A673 (cell line): ENCODE data around the gene ZDHHC11. TPM values are rescaled to one million over a fixed set of nuclear protein-coding genes. Genes with fewer than 3 reads are reported as not detected.
"Not testable (repeated sequence)": the region's sequence is repeated elsewhere in the genome, so short reads cannot be mapped to it uniquely, and the experiment has no call there.

Experiments used
- BruUV-seq: library from RNA; stranded (reverse); fragments of 400-500 nt; replicated peaks from 2 replicates; lab custom pipeline; 2021; lab: Mats Ljungman, UMichigan
- CTCF ChIA-PET: fragments of 300-600 bp; sonication (Branson Sonifier 250); formaldehyde crosslinking; loops from one replicate; lab custom pipeline; 2022; ENCODE audit warnings: antibody characterized with exemption; lab: Charles Lee
- POLR2A ChIA-PET: fragments of 300-600 bp; sonication (Branson Sonifier 250); formaldehyde crosslinking; loops from one replicate; lab custom pipeline; 2022; ENCODE audit warnings: antibody characterized with exemption; ENCODE audit not compliant: low non-redundant PET; lab: Charles Lee
- DNase-seq: peaks from one replicate; pipeline ENCODE4 v3.0.0-alpha.2; 2015; ENCODE audit warnings: low spot score
- H3K27ac ChIP-seq: fragments of 200-600 bp; sonication (generic); 2 replicates; pipeline ENCODE4 v1.5.1; 2016; ENCODE audit warnings: mixed run types, low read depth, mild to moderate bottlenecking, mixed read lengths, antibody characterized with exemption, low read length; ENCODE audit not compliant: poor library complexity, severe bottlenecking
- H3K27me3 ChIP-seq: fragments of 200-600 bp; sonication (generic); replicated peaks from 2 replicates; pipeline ENCODE4 v1.6.1; 2017; ENCODE audit warnings: mixed run types, low read depth, mild to moderate bottlenecking, mixed read lengths, antibody characterized with exemption, low read length; ENCODE audit not compliant: insufficient read depth, poor library complexity
- H3K36me3 ChIP-seq: fragments of 200-600 bp; sonication (generic); 2 replicates; pipeline ENCODE4 v1.6.1; 2016; ENCODE audit warnings: mixed run types, mild to moderate bottlenecking, mixed read lengths, antibody characterized with exemption, low read length; ENCODE audit not compliant: insufficient read depth, poor library complexity, severe bottlenecking
- H3K4me1 ChIP-seq: fragments of 200-600 bp; sonication (generic); 2 replicates; pipeline ENCODE4 v1.6.1; 2017; ENCODE audit warnings: mixed run types, mild to moderate bottlenecking, mixed read lengths, antibody characterized with exemption, low read length; ENCODE audit not compliant: insufficient read depth, poor library complexity, severe bottlenecking
- H3K4me3 ChIP-seq: fragments of 200-600 bp; sonication (generic); 2 replicates; pipeline ENCODE4 v1.5.1; 2016; ENCODE audit warnings: low read depth, mixed run types, mild to moderate bottlenecking, mixed read lengths, low read length; ENCODE audit not compliant: poor library complexity, severe bottlenecking
- H3K9me3 ChIP-seq: fragments of 200-600 bp; sonication (generic); 2 replicates; pipeline ENCODE4 v1.6.1; 2016; ENCODE audit warnings: mixed run types, low read depth, mild to moderate bottlenecking, mixed read lengths, antibody characterized with exemption, low read length; ENCODE audit not compliant: poor library complexity, severe bottlenecking
- intact Hi-C: fragments of 100-400 bp; cut with micrococcal nuclease; formaldehyde crosslinking; loops from one replicate; pipeline ENCODE4 v1.10.0; 2022; ENCODE audit not compliant: unreplicated experiment
- total RNA-seq: library from RNA; stranded (reverse); gene quantifications from 2 replicates; pipeline ENCODE4 v1.2.3, GENCODE V29; 2021

Gene ZDHHC11
- total RNA-seq, 1 experiment from 2014 or later, result 47.3 TPM

DNA sequence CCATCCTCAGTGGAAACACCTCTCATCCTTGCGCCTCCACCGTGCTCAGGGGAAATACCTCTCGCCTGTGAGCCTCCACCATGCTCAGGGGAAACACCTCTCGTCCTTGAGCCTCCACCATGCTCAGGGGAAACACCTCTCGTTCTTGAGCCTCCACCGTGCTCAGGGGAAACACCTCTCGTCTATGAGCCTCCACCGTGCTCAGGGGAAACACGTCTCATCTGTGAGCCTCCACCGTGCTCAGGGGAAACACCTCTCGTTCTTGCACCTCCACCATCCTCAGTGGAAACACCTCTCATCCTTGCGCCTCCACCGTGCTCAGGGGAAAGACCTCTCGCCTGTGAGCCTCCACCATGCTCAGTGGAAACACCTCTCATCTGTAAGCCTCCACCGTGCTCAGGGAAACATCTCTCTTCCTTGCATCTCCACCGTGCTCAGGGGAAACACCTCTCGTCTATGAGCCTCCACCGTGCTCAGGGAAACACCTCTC is 4.1 kb downstream of the ZDHHC11 start:
- H3K27ac ChIP-seq, H3K4me3 ChIP-seq, POLR2A ChIA-PET, H3K36me3 ChIP-seq, H3K27me3 ChIP-seq, H3K4me1 ChIP-seq, DNase-seq, CTCF ChIA-PET, H3K9me3 ChIP-seq, BruUV-seq, intact Hi-C loops: not testable (repeated sequence)

DNA sequence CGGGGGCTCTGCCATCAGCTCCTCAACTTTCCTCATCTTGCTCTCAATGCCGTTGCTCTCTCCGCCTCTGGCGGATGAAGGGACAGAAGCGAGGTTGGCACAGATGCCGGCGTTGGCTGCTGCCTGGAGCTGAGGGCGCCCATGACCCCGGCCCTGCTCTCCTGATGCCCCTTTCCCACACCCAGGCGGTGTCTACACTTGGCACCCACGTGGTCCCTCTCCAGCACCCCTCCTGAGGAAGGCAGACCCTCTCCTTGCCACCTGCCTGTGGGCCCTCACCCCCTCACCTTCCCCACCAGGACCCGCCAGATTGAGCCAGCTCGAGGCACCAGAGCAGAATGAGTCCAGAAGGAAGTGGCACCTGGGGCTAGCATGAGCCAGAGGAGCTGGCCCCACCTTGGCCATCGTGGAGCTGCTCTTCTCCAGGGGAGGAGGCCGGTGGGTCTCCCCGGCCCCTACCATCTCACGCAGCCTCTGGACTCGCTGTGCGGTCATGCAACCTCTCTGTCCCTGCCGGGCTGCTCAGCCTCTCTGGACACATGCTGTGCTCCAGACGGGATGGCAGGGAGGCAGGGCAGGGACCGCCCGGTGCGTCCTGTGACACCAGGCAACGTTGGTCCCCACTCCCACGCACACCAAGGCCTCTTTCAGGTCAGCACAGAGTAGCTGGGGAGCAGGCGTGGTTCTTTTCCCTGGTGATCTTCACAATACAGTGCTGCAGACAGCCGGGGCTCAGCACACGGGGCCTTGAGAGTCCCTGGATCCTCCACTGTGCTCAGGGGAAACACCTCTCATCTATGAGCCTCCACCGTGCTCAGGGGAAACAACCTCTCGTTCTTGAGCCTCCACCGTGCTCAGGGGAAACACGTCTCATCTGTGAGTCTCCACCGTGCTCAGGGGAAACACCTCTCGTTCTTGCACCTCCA is 4.8 kb downstream of the ZDHHC11 start:
- H3K9me3 ChIP-seq, H3K4me1 ChIP-seq, CTCF ChIA-PET, BruUV-seq, H3K4me3 ChIP-seq, H3K36me3 ChIP-seq, intact Hi-C loops, POLR2A ChIA-PET, H3K27ac ChIP-seq, DNase-seq, H3K27me3 ChIP-seq: not testable (repeated sequence)

DNA sequence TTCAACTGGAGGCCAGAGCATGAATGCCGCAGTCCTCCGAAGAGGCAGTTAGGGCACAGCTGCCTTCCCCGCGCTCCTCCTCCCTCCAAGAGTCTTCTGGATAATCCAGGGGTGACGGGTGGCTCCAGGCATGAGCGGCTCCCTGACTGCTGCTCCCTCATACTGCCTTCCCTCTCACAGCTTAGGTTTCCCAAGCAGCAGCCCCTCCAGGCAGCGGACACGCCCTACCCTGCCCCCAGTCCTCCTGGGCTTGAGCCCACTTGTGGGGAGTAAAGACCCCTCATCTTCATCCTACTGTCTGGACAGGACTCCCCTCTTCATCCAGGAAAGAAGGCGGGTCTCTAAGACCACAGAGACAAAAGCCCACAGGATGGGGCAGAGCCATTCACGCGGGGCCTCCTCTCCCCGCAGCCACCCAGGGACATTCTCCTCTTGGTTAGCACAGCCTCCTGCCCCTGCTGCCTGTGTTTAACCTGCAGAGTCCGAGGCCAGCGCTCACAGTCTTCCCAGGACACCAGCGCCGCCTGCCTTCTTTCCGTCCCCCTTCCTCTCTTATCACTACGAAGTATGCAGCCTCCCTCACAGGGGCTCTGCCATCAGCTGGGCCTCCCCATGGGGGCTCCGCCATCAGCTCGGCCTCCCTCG is 5.6 kb downstream of the ZDHHC11 start:
- CTCF ChIA-PET, POLR2A ChIA-PET, intact Hi-C loops, DNase-seq, H3K27ac ChIP-seq, H3K36me3 ChIP-seq, H3K27me3 ChIP-seq, H3K4me3 ChIP-seq, H3K4me1 ChIP-seq, BruUV-seq, H3K9me3 ChIP-seq: not testable (repeated sequence)

DNA sequence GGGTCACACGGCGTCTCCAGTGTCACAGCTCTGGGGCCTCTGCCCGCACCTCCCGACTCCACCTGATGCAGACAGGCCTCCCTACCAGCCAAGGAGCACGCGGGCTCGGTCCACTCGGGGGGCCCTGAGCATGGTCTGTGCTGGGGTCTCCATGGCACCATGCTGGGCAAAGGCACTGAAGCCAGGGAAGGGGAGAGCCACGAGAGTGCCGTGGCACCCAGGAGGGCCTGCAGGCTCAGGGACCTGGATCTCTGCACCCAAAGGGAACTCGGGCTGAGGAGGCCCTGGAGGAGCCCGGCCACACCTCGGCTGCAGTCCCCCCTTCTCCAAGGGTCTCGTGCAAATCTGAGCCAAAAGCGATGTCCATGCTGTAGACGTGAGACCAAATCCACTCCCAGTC is 6.4 kb downstream of the ZDHHC11 start:
- POLR2A ChIA-PET, H3K36me3 ChIP-seq, CTCF ChIA-PET, H3K4me3 ChIP-seq, BruUV-seq, DNase-seq, H3K4me1 ChIP-seq, H3K27ac ChIP-seq, intact Hi-C loops, H3K27me3 ChIP-seq, H3K9me3 ChIP-seq: not testable (repeated sequence)

DNA sequence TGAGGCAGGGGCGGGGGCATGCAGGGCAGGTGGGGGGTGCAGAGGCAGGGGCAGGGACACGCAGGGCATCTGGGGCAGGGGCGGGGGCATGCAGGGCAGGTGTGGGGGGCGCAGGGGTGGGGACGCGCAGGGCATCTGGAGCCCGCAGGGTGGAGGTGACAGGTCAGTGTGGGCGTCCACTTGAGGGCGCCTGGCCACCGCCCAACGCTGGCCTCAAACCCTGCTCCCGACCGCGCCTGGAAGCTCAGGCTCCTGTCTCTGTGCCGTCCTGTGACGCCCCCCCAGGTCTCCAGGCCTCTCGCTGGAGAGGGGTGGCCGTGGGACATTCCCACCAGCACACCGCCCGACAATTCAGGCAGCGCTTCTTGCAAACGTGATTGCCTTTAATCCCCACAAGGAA is 6.9 kb downstream of the ZDHHC11 start:
- DNase-seq, BruUV-seq, intact Hi-C loops: not testable (repeated sequence)

DNA sequence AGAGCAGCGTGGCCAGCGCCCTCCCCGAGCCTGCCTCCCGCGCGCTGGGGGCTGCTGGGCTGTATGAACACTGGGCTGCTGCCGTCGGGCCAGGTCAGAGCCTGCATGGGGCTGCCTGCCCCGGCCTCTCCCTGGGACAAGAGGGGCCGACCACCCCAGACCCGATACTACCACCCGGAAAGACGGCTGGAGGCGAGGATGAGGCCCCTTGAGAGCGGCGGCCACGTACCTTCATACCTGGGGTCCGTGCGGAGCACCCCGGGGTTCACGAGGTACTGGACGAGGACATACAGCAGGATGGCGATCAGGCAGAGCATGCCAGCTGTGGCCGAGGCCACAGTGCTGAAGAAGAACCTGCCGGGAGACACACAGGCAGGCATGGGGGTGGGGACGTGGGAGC is 7.4 kb downstream of the ZDHHC11 start:
- H3K4me3 ChIP-seq, BruUV-seq, H3K27ac ChIP-seq, DNase-seq, POLR2A ChIA-PET, H3K4me1 ChIP-seq, CTCF ChIA-PET, H3K27me3 ChIP-seq, H3K9me3 ChIP-seq, intact Hi-C loops, H3K36me3 ChIP-seq: not testable (repeated sequence)

More for the DNA sequence above, 6.9 kb downstream of the ZDHHC11 start:
- H3K9me3 ChIP-seq, H3K36me3 ChIP-seq, H3K4me3 ChIP-seq, H3K4me1 ChIP-seq, CTCF ChIA-PET, H3K27me3 ChIP-seq, H3K27ac ChIP-seq, POLR2A ChIA-PET: not testable (repeated sequence)

DNA sequence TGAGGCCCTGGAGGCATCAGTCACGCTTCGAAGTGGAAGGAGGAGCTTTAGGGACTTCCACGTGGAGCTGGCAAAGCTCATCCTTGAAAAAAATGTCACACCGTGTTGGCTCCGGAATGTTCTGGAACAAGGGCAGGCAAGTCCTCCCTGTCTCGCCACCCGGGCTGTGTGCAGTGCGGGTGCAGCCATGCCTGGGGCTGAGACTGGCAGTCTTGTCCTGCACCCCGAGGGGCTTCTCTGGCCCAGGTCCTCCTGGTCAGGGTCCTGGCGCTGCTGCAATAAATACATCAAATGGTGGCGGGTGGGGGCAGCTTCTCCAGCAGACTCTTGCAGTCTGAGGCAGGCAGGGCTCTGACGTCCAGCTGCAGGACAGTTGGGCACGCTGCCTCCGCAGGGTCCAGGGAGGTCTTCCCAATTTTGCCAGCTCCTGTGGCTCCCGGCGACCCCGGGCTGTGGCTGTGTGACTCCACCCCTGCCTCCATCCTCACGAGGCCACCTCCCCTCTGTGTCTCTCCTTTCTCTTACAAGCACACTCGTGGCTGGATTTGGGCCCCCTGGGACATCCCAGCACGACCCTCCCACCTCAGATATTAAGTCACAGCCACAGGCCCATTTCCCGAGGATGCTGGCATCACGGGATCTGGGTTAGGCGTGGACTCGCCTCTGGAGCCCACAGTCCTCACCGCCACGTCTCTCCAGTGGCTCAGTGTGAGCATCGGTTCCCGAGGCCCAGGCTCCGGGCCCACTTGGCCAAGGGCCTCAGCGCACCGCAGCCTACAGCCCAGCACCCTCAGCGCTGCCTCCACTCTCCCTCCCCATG is 8.2 kb downstream of the ZDHHC11 start:
- H3K36me3 ChIP-seq, H3K4me3 ChIP-seq, POLR2A ChIA-PET, CTCF ChIA-PET, H3K4me1 ChIP-seq, H3K9me3 ChIP-seq, intact Hi-C loops, H3K27ac ChIP-seq, DNase-seq, BruUV-seq, H3K27me3 ChIP-seq: not testable (repeated sequence)
